Right ventricle myocardium inferior (tissue), 1 donor: Measurements from ENCODE around the gene SLC22A8. TPM values are rescaled to one million over a fixed set of nuclear protein-coding genes. Genes with fewer than 3 reads are reported as not detected.
A peak's percentile ranks its signal among the peaks of the same experiment; 100 is the strongest.

Source experiments
- ATAC-seq: fragments of 200-7000 bp; cut with Tn5 transposase; one replicate; pipeline ENCODE4 v1.9.1; 2020; ENCODE audit warnings: mild to moderate bottlenecking, moderate library complexity
- DNase-seq: peaks from one replicate; pipeline ENCODE4 v3.0.0; 2021; ENCODE audit errors: missing footprints
- intact Hi-C: fragments of 100-400 bp; cut with DNase I; formaldehyde crosslinking; loops from one replicate; pipeline ENCODE4 v1.11.0; 2022
- total RNA-seq: library from RNA; stranded (reverse); fragmentation: NEBNext Ultra II Directional; extraction: Animal tissue kit (Norgen Biotek cat#: 25700); gene quantifications from one replicate; pipeline ENCODE4 v1.2.1, GENCODE V29; 2021
- donor health status: DM: no; HTN: yes; CAD: no; lungs with severe emphysema.

The SLC22A8 gene
- total RNA-seq, 1 donor from 2014 or later = not detected

DNA sequence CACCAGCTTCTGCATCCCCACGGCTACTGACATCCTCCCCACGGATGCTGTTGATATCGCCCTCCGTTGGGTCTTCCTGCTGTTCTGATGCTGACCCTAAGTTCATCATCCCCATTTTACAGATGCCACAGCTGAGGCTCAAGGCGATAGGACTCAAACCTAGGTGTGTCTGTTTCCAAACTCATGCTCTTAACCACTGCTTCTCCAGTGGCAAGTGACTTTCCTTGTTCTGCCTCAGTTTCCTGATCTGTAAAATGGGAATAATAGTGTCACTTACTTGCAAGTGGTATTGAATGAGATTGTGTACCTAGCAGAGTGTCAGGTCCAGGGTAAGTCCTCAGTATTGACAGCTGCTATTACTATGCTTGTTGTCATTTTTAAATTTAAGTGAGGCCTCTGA is 16.5 kb downstream of the SLC22A8 start:
- intact Hi-C loops = no loop called here
- no peak for DNase-seq
- ATAC-seq = no peak

DNA sequence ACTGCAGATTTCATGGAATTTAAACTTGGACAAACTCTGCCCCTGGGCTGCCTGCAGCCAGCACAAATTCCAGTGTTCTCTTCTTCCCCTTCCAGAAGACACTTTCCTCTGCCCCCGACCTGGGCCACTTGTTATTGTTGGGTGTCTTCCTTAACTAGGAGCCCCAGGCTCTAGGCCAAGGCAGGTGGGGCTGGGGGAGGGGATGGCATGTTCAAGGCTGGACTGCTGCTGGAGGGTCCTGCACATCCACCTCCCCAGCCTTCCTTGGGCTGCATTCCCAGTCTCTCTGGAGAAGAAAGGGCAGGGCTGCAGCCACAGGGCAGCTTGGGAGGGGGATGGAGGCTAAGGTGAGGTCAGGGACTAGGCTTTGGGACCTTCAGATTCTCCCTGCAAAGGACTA is 19.4 kb downstream of the SLC22A8 start:
- intact Hi-C loops = no loop called here
- ATAC-seq (no peak), DNase-seq (no peak)

DNA sequence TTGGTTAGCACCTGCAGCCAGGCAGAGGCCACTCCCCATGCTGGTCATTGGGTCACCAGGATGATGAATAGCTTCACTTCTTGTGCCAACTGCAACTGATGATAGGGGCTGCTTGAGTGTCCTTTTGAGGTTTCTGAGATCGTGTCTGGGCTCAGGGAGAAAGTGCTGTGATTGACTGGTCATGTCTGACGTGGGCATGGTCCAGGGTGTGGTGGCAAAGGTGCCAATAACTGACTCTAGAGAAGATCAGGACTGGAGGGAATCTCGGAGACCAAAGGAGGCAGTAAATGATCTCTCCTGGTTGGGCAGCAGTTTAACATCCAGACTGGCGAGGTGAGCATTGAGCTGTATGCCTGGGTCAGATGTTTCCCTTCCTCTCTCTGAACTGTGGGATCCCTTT is 20.9 kb downstream of the SLC22A8 start:
- DNase-seq (no peak), ATAC-seq (no peak)
- intact Hi-C loops = no loop called here

DNA sequence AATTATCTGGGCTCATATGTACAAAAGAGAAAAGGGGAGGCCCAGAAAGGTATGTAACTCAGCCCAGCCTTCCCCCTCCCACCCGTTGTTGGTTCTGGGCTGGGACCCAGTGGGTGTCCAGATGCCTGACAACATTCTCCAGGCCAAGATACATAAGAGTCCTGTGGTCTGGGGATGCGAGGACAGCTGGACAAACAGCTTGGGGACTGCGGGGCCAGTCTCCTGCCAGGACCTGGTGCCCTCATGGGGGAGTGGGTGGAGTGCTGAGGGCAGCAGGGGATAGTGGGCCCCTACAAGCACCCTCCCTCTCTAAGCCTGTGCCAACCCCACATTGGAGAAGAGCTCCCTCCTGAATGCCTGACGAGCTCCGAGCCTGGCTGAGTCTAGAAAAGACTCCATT is 27.4 kb downstream of the SLC22A8 start:
- intact Hi-C loops = no loop called here
- DNase-seq (no peak), ATAC-seq (no peak)

DNA sequence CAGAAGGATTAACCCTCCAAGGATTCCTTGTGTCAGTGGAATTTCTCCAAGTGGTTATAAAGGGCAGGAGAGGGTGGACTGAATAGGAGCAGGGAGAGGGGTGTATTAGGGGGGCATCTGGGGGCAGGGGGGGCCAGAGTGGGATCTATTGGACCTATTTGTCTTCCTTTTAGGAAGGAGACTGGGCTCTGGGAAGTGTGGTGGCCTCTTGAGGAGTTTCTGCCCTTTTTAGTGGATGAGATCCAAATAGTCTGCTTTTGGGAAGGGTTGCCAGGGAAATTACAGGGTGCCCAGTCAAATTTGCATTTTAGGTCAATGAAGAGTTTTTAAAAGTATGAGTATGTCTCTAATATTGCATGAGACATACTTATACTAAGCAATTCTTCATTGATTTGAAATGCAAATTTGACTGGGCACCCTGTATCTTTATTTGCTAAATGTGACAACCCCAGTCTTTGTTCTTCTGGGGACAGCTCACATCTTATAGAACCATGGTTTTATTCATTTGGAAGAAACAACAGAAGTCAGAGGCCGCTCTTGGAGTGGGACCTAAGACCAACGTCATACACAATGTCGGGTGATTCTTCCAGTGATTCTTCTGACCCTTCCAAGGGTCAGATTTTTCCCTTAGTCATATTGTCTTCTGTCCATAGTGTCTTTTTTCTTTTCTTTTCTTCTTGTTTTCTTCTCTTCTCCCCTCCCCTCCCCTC is 30.4 kb downstream of the SLC22A8 start:
- ATAC-seq (no peak), DNase-seq (no peak)
- intact Hi-C loops = no loop called here

DNA sequence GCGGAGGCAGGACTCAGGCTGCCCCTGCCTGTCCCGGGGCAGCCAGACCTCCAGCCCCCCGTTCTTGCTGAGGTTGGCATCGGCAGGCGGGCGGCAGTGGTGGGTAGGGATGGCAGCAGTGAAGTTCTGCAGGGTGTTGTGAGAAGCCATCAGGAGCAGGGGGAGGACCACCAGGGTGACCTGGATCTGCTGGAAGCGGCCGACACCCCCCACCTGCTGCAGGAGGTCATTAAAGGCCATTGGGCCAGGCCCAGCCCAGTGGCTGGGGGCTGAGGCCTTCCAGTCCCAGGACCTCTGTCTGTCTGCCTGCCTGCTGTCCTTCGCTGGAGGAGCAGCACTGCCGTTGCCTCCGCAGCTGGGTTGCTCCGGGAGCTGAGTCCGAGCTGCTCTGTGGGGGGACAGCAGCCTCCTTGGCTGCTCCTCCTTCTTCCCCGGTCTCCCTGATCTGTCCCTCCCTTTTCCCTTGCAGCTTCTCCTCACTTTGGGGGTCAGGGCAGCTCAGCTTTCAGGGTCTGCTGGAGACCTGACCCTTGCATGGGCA is 31.1 kb downstream of the SLC22A8 start, which contains the start of gene SLC22A6:
TSS of gene SLC22A6 (minus strand) at position 517 of the 541 bp plus-strand sequence. CDS start at position 240, 277 bp downstream.
- ATAC-seq (no peak), DNase-seq (no peak)
- intact Hi-C loops = no loop called here

DNA sequence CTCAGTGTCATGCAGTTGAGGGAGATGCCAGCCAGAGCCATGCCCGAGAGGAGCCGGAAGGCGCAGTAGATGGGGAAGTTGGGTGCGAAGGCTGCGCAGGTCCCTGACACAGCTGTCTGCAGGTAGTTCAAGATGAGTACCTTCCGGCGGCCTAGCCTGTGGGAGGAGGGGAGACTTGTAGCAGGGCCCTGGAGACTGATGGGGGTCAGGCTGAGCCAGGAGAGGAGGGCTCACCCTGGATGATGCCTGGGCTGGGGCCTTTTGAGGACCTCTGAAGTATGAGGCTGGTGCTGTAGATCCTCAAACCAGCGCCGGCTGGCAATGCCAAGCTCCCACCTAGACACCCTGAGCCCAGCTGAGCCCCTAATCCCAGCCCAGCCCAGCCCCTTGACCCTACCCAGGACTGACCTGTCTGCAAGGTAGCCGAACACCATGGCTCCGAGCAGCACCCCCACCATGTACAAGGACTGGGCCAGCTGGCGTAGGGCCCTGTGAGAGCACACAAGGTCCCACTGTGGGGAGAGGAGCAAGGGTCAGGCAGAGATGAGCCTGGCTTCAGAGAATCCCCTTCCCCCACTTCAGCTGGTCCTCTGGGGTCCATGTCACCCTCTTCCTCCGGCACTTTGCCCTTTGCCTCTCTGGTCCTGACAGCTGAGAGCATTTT is 32.0 kb downstream of the SLC22A8 start:
- DNase-seq = no peak
- no peak for ATAC-seq
- intact Hi-C loops = no loop called here

DNA sequence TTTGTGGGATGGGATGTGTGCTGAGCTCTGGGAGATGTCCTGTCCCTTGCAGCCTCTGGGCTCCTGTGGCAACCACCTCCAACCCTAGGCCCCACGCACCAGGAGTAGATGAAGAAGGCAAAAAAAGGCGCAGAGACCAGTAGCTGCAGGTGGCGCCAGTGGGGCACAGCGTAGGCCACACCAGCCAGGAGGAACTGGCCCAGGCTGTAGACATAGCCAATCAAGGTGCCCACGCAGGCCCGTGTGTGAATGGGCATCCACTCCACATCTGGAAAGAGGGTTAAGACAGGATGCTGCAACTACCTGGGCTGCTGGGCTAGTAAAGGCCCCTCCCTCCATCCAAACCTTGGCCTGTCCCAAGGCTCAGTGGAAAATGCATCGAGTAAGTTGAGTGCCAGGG is 33.9 kb downstream of the SLC22A8 start:
- intact Hi-C loops = no loop called here
- ATAC-seq = no peak
- no peak for DNase-seq

DNA sequence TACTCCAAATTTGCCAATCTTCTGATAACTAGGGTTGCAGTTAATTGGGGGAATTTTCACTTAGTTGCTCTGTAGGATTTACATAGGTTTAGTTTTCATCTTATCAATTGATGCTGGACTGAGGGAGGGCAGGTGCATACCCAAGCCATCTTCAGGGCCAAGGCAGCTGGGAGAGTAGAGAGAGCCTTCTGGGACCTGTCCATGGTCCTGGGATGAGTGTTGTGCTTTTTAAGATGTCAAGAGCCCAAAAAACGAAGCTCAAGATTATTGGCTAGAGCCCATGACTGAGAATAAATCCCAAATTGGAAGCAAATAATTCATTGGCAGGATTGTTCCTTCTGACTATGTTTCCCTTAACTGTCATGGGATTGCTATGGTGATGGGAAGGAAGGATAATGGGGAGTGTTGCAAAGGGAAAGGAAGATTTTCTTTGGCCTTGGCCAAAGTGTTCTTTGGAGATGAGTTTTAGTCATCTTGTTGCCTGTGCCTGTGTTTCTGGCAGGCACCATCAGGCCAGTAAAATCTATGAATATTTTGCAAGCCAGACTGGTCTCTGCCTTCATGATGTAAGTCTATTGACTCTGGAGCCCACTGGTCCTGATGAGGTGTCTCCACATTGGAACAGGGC is 35.4 kb downstream of the SLC22A8 start:
- intact Hi-C loops = no loop called here
- DNase-seq = no peak
- no peak for ATAC-seq

DNA sequence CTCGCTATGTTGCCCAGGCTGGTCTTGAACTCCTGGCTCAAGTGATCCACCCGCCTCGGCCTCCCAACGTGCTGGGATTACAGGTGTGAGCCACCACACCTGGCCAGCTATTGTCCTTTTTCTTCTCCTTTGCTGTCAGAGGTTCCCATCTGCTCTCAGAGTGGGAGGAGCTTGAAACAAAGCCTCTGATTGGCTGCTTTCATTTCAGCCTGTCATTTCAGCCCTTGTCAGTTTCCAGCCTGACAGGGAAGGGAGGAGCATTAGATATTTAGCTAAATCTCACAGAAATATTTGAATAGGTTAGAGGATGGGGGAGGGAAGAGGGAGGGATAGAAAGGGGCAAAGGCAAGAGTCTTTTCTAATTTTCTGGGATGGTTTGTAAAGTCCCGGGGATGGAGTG is 39.5 kb downstream of the SLC22A8 start:
- intact Hi-C loops = no loop called here
- no peak for DNase-seq
- ATAC-seq = no peak

DNA sequence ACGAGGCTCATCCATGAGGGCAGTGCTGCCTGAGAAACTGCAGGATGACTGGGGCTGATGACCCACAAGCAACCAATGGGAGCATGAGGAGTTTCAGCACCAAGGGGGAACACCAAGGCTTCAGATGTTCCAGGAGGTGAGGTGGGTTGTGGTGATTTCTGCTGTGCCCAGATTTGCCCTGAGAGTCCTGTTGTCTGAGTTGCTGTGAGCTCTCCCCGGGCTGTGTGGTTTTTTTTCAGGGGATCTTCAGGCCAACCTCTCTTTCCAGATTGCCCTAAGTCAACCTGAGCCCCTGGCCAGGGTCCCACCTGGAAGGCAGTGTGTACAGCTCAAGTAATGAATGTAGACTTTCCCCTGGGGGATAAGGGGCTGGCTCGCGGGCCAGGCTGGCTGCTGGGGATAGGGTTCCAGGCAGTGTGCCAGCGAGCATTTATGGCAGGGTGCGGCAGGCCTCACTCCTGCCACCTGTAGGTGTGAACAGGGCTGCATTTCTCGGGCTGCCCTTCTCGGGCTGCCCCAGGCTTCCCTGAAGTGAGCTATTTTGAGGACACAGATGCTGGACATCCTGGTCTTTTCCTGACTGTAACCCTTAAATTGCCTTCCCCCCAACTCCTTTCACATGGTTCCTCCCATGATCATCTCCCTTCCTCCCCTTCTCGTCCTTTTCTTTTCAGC is 40.7 kb downstream of the SLC22A8 start:
- intact Hi-C loops = loop anchor here (2.0 kb wide), 1 partner anchor 66 kb away; no protein-coding TSS in a partner anchor
- DNase-seq (peak; percentile 83), ATAC-seq (peak; percentile 70)

DNA sequence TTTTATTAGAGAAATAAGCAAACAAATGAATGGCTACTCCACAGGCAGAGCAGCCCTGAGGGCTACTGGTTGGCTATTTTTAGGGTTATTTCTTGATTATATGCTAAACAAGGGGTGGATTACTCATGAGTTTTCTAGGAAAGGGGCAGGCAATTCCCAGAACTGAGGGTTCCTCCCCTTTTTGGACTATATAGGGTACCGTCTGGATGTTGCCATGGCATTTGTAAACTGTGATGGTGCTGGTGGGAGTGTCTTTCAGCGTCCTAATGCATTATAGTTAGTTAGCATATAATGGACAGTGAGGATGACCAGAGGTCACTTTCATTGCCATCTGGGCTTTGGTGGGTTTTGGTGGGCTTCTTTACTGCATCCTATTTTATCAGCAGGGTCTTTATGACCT is 50.1 kb downstream of the SLC22A8 start:
- ATAC-seq (no peak), DNase-seq (no peak)
- intact Hi-C loops = no loop called here

DNA sequence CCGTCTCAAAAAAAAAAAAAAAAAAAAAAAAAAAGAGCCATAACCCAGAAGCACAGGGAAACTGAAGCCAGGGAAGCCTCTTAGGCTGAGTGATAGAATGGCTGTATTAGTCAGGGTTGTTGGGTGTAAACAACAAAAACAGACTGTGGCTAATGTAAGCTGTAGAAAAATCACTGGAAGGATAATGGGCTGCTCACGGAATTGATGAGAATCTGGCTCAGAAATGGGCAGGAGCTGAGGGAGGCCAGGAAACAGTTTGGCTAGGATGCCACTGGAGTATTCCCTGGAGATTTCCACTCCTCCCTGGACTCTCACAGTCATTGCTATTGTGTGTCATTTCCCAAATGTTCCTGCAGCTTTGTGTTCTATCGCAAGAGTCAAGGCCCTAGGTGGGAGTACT is 53.2 kb downstream of the SLC22A8 start:
- intact Hi-C loops = no loop called here
- ATAC-seq (no peak), DNase-seq (no peak)

DNA sequence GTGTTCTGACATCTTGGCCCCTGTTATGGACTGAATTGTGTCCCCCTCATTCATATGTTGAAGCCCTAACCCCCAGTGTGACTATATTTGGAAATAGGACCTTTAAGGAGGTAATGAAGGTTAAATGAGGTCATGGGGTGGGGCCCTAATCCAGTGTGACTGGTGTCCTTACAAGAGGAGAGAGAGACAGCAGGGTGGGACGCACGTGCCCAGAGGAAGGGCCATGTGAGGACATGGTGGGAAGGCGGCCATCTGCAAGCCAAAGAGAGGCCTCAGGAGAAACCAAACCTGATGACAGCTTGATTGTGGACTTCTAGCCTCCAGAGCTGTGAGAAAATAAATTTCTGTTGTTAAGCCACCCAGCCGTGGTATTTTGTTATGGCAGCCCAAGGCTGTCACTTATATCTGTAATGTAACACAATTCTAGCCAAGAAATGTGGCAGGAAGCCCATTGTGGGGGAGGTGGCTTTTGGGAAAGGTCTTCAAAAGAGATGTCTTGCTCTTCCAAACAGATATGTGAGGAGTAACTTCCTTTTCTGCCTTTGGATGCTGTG is 54.5 kb downstream of the SLC22A8 start:
- DNase-seq = no peak

DNA sequence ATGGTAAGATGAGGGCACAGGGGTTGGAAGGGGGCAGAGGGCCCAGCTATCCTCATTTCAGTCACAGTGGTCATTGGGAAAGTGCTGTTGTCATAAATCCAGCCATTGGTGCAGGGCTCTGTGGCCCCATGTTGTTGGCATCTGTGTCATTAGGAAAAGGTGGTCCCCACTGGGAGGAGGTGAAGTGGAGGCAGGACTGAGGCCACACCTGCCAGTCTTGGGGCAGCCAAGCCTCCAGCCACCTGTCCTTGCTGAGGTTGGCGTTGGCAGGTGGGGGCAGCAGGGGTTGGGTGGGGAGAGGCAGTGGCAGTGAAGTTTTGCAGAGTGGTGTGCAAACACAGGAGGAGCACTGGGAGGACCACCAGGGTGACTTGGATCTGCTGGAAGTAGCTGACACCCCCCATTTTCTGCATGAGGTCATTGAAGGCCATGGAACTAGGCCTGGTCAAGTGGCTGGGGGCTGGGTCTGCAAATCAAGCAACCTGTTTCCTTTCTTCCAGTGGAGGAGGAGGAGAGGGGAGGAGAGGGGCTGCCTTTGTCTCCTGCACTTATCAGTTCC is 56.1 kb downstream of the SLC22A8 start:
- intact Hi-C loops = no loop called here
- ATAC-seq (no peak), DNase-seq (no peak)

More for the DNA sequence above, 54.5 kb downstream of the SLC22A8 start:
- no peak for ATAC-seq
- intact Hi-C loops = no loop called here

DNA sequence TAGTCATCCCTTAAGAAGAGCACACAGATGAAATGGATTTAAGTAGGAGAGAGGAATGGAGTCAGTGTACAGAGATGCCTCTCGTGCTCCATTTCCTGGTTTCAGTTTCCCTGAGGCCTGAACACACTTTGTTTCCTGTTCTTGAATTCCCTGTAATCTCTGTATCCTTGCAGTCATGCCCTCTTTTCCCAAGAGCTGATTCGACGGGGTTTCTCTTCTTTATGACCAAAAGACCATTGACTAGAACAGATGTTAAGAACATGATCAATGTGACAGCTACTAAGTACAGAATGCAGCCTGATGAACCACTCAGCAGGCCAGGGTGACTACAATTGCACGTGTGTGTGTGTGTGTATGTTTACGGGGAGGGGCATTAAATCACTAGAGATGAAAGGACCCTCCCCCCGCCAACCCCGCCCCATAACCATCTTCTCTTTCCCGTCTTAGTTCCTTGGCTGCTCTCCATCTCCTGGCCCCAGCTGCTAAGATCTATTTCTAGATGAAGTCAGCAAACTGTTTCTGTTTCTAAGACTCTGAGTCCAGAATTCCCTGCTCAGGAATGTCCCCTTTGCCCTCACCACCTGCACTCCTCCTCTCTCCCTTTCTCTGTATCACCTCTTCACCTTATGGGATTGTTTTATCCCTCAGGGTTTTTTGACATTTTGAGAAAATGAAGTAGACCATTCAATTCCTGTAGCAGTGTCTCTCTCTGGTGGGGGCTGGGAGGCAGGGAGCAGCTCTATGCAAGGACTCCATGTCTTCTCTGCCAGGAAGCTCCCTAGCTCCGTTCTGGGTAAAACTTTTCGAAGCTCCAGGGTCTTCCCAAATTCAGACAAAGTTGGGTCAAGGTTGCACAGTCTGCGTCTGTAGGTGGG is 56.9 kb downstream of the SLC22A8 start:
- ATAC-seq = no peak
- intact Hi-C loops = no loop called here

DNA sequence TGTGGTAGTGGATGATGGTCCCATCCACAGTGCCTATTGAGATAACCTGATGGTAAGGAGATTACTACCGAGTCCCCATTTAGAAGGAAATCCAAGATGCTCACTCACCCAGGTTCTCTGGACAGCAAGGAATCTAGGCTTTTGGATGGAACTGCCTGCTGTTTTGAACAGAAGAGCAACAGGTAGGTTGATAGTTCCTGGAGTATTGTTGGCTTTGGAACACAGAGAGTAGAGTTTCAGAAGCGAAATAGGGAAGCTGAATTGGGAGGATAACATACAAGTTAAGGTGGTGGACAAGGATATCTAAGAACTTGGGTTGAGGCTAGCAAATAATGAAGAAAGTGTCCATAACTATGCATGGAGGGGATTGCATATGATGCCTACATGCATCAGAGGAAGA is 58.5 kb downstream of the SLC22A8 start:
- ATAC-seq (no peak), DNase-seq (no peak)
- intact Hi-C loops = no loop called here

More for the DNA sequence above, 56.9 kb downstream of the SLC22A8 start:
- DNase-seq = no peak

DNA sequence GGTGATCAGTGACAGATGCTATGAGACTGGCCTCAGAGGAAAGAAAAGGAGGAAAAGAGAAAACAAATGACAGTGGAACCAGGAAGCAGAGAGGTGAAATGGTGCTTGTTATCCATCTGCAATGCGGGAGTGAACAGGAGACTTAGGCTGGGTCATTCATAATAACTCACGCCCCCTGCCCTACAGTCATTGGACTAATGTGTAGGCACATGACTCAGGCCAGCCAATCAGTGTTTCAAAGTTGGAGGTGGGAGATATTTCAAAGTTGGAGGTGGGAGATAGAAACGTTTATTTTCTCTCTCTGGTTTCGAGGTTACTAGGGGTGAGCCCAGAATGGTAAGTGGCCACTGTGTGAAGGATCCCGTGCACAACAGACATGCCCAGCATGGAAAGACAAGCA is 61.2 kb downstream of the SLC22A8 start:
- no peak for ATAC-seq
- no peak for DNase-seq
- intact Hi-C loops = no loop called here
